ENCODE results near the gene DYTN. TPM values are rescaled to one million over a fixed set of nuclear protein-coding genes. Genes with fewer than 3 reads are reported as not detected.
A peak's percentile ranks its signal among the peaks of the same experiment; 100 is the strongest.

DYTN gene
- total and polyA plus RNA-seq, 2 experiments from 2014 or later, result not detected

DNA sequence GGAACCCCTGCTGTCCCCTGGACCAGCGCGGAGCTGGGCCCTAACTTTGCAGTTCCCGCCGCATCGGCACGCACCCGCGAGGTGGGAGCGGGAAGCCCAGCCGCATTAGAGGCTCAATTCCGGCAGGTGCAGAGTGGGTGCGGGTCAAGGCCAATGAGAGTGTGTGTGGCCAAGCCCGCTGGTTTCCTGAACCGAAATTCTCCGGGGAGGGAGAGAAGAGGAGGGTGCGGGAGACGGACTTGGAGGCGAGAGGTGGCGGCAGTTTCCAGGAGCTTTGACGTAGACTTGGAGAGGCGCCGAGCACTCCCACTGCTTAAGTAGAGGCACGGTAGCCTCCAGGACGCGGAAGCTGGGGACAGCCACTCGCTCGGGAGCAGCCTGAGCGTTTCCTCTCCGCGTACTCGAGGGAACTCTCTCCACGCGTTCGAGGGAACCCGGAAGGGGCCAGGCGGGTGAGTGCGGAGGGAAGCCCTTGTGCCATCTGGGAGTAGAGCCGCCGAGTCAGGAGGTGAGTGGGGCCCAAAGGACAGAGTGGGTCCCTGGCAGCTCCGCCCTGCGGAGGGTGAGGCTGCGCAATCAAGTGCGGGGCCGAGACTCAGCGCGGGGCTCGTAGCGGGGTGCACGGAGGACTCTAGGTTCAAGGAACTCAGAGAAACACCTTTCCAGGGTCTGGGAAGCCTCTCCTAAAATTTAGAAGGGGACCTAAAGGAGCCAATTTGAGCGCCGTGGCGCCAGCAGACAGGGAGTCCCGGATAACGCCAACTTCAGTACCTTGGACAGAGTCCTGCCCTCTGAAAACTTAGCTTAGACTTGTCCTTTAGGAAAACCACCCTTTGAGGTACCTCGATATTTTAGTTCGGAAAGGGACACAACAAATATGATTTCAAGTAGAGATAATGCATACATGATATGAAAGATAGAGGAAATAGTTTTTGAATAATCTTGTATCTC lies 75.8 kb downstream of the DYTN start, which contains the start of gene FAM237A:
TSS of gene FAM237A (plus strand) at position 413 of the 951 bp plus-strand sequence. CDS start 1,750 bp downstream, outside the sequence.
- no peak within 1 kb of the TSS for H3K4me3 ChIP-seq
- no peaks in the 10 kb centered on the region for H3K9me3 ChIP-seq (ENCODE audit: low read depth)
- no peaks in the 10 kb centered on the region for H3K4me1 ChIP-seq (ENCODE audit: insufficient read depth)
- H4K20me1 ChIP-seq (ENCODE audit: insufficient read depth, poor library complexity, severe bottlenecking), result no peaks in the 10 kb centered on the region
- H3K27me3 ChIP-seq, result peaks cover 33% of the 10 kb centered on the region
- no peaks in the 10 kb centered on the region for H3K9me2 ChIP-seq (replicated peaks; ENCODE audit: insufficient read depth)
- 3% methylated on average over 56 of the region's 56 CpGs for WGBS (ENCODE audit: low lambda C conversion rate, missing lambda C conversion rate)
- H2AFZ ChIP-seq, result no peak within 1 kb of the TSS
- peak; percentile 84 for DNase-seq (ENCODE audit: low spot score)
- TF ChIP-seq EZH2 (IDR thresholded peaks at IDR 0.05; ENCODE audit: borderline replicate concordance), result no peak
- TF ChIP-seq EZH2phosphoT487 (IDR thresholded peaks at IDR 0.05; ENCODE audit: low read depth, severe bottlenecking, unreplicated experiment), result no peak
- no peak for TF ChIP-seq CTCF (IDR thresholded peaks at IDR 0.05; ENCODE audit: poor library complexity)
- peak within 1 kb of the TSS; percentile 69 for H3K4me2 ChIP-seq
- H3K36me3 ChIP-seq (replicated peaks; ENCODE audit: insufficient read depth, low read depth), result no peaks in the 10 kb centered on the region
- H3K79me2 ChIP-seq, result no peaks in the 10 kb centered on the region
- H3K27ac ChIP-seq, result no peak within 1 kb of the TSS

GRCh38 chr2:206641226-206641625 lies 77.0 kb downstream of the DYTN start:
- WGBS (ENCODE audit: low lambda C conversion rate, missing lambda C conversion rate), result 58% methylated on average over 3 of the region's 3 CpGs
- no peaks in the 10 kb centered on the region for H4K20me1 ChIP-seq (ENCODE audit: insufficient read depth, poor library complexity, severe bottlenecking)
- no peaks in the 10 kb centered on the region for H3K9me3 ChIP-seq (ENCODE audit: low read depth)
- peaks cover 33% of the 10 kb centered on the region for H3K27me3 ChIP-seq
- no peaks in the 10 kb centered on the region for H3K79me2 ChIP-seq
- no peaks in the 10 kb centered on the region for H3K36me3 ChIP-seq (replicated peaks; ENCODE audit: insufficient read depth, low read depth)
- H3K9me2 ChIP-seq (replicated peaks; ENCODE audit: insufficient read depth), result no peaks in the 10 kb centered on the region
- no peak for DNase-seq (ENCODE audit: low spot score)
- TF ChIP-seq EZH2 (IDR thresholded peaks at IDR 0.05; ENCODE audit: borderline replicate concordance) (no peak), EZH2phosphoT487 (IDR thresholded peaks at IDR 0.05; ENCODE audit: low read depth, severe bottlenecking, unreplicated experiment) (no peak), CTCF (IDR thresholded peaks at IDR 0.05; ENCODE audit: poor library complexity) (no peak)
- H3K4me1 ChIP-seq (ENCODE audit: insufficient read depth), result no peaks in the 10 kb centered on the region
- H3K27ac ChIP-seq, result no peak overlapping the region
- H3K4me3 ChIP-seq, result no peak overlapping the region
- no peak overlapping the region for H3K4me2 ChIP-seq
- no peak overlapping the region for H2AFZ ChIP-seq

- no peak overlapping the region for H3K4me3 ChIP-seq
- H2AFZ ChIP-seq, result no peak overlapping the region
- no peaks in the 10 kb centered on the region for H4K20me1 ChIP-seq (ENCODE audit: insufficient read depth, poor library complexity, severe bottlenecking)
- peaks cover 33% of the 10 kb centered on the region for H3K27me3 ChIP-seq
- no peak overlapping the region for H3K27ac ChIP-seq
- no peaks in the 10 kb centered on the region for H3K9me2 ChIP-seq (replicated peaks; ENCODE audit: insufficient read depth)
- H3K4me1 ChIP-seq (ENCODE audit: insufficient read depth), result no peaks in the 10 kb centered on the region
- H3K79me2 ChIP-seq, result no peaks in the 10 kb centered on the region
- TF ChIP-seq CTCF (IDR thresholded peaks at IDR 0.05; ENCODE audit: poor library complexity), result no peak
- TF ChIP-seq EZH2 (IDR thresholded peaks at IDR 0.05; ENCODE audit: borderline replicate concordance), result no peak
- no peak for TF ChIP-seq EZH2phosphoT487 (IDR thresholded peaks at IDR 0.05; ENCODE audit: low read depth, severe bottlenecking, unreplicated experiment)
- H3K9me3 ChIP-seq (ENCODE audit: low read depth), result no peaks in the 10 kb centered on the region
- DNase-seq (ENCODE audit: low spot score), result no peak
- H3K36me3 ChIP-seq (replicated peaks; ENCODE audit: insufficient read depth, low read depth), result no peaks in the 10 kb centered on the region
- whole genome bisulfite sequencing (ENCODE audit: low lambda C conversion rate, missing lambda C conversion rate), result 32% methylated on average over 2 of the region's 2 CpGs
- H3K4me2 ChIP-seq, result no peak overlapping the region
Observed at GRCh38 chr2:206639636-206640035, 78.6 kb downstream of the DYTN start.
